G401.6 (cell line): ENCODE data around the gene CCDC33.
"Not testable (repeated sequence)": the region's sequence is repeated elsewhere in the genome, so short reads cannot be mapped to it uniquely, and the experiment has no call there.

ENCODE experiments used
- FAIRE-seq: peaks from 2 replicates; lab custom pipeline; 2012; peaks lifted over from hg19 to GRCh38; lab: Jason Lieb, UNC

The CCDC33 gene

GRCh38 chr15:74336061-74337005 lies 100.2 kb downstream of the CCDC33 start:
- FAIRE-seq = no peak

- FAIRE-seq = no peak
These were observed 101.0 kb downstream of the CCDC33 start for GRCh38 chr15:74337146-74337545.

DNA sequence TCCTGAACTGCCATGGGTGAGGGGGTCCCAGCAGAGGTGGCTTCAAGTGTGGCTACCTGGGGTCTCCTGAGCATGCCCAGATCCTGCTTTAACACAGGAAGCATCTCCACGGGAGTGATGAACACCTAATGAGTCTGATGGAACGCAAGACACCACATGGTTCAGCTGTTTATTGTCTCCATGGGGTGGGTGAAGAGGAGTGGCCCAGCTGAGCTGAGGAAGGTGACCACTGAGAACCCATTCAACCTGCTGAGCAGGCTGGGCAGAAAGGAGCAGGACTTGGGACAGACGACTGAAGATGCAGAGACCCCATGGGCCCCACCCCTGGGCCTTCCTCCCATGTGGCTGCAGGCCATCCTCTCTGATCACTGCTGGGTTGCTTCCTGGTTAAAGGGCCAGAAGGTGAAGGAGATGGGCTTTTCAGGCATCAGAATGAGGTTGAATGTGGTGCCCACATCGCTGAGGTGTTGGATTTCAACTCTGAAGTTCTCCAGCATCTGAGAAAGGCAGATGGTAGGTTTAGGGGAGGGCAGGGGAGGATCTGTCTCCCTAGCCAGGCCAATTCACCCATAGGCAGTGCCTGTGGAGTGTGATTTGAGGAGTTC lies 101.6 kb downstream of the CCDC33 start:
- no peak for FAIRE-seq

- no peak for FAIRE-seq
These were observed 102.5 kb downstream of the CCDC33 start for GRCh38 chr15:74338676-74339075.

DNA sequence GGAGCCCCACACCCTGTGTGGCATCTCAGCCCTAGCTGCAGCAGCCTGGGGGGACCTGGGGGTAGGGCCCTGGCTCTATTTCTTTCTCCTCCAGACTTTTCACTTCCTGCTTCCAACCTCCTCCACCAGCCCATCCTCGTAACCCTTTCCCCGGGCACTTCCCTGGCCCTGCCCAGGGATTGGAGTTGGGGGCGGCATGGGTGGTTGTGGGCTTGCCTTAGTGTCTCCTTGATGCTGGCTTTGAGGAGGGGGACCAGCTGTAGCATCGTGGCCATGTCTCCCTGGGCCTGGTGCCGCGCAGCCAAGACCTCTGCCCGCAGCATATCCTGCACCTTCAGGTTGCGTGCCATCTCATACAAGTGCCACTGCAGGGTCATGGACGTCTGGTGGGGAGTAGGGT lies 103.2 kb downstream of the CCDC33 start:
- FAIRE-seq = no peak

GRCh38 chr15:74340150-74340549 lies 104.0 kb downstream of the CCDC33 start:
- no peak for FAIRE-seq

DNA sequence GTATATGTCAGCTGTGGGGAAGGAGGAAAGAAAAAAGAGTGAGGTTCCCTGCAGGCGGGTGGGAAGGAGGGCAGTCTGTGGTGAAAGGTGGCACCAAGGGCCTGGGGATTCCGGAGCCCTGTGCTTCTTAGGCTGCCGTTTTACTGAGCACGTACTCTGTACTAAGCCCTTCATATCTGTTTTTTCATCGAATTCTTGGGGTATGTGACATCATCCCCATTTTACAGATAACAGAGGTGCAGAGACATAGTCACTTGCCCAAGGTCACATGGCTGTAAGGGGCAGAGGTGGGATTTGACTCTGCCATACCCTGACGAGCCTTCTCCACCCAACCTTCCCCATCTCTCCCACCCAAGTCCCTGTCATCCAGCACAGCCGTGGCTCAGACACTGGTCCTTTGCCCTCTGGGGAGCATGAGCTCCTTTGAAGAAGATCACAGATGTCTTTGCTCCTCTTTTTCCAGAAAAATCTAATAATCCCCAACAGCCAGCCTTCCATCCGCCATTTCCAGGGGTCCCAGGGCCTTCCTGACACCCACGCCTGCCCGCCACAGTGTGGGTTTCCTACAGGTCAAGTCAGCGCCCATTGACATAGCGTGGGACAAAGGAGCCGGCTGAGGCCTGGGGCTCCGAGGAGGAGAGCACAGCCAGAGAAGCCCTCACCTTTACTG lies 107.1 kb downstream of the CCDC33 start:
- no peak for FAIRE-seq

- no peak for FAIRE-seq
These were observed 107.6 kb downstream of the CCDC33 start for GRCh38 chr15:74343797-74344127.

DNA sequence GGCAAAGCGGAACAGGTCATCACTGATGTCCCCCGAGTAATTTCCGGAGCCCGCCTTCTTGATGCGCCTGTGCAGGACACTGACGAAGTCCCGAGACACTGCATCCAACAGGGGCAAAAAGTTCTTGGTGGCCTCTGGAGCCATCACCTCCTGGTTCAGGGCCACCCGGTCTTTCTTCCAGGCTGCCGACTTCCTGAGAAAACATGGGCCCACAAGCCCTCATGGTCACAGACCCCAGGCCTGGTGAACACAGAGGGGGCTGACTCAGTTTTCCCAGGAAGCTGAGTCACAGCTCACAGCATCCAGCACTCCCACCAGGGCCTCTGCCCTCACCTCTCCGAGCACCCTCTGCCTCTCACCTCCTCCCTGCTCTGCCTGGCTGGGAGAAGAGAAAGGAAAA lies 108.9 kb downstream of the CCDC33 start:
- FAIRE-seq = no peak

DNA sequence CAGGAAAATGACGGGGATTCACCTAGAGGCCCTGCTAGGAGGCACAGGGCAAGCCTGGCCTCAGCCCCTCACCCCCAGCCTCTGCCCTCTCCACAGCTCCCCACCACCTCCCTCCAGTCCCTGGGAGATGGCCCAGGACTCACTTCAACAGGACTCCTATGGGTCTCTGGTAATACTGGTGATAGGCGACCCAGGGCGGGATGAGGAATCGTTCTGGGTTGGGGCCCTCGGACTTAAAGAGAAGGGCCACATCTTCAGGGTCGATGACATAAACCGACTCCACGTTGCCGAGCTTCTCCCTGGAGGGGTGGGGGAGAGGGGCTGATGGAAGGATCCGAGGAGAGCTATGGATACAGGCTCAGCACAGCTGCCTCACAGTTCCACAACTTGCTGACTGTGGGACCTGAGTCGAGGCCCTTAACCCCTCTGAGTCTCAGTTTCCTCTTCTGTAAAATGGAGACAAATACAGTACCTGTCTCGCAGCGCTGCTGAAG lies 111.7 kb downstream of the CCDC33 start:
- FAIRE-seq = no peak

DNA sequence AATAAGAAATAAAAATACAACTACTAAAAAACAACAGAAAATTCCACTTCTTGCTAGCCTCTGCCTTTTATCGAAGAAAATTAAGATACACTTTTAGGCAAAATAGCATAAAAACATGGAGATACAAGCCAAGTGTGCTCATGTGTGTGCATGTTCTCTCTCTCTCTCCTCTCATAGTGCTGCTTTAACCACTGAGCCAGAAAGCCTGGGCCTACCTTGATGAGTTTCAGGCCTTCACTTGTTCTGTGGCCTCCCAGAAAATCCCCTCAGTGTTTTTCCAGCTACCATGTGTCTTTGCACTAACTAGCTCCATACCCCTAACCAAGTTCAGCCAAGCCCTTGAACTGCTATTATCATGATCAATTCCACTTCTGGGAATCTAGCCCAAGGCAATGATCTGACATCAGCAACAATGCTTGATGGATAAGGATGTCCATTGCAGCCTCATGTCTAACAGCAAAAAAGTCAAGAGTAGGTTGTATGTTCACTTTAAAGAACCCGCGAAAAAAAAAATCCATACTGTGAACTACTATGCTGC lies 113.2 kb downstream of the CCDC33 start:
- FAIRE-seq = no peak

GRCh38 chr15:74350295-74351275 lies 114.5 kb downstream of the CCDC33 start:
- no peak for FAIRE-seq

GRCh38 chr15:74351670-74352069 lies 115.5 kb downstream of the CCDC33 start:
- no peak for FAIRE-seq

GRCh38 chr15:74352393-74352910 lies 116.3 kb downstream of the CCDC33 start:
- no peak for FAIRE-seq

- not testable (repeated sequence) for FAIRE-seq
These were observed 117.9 kb downstream of the CCDC33 start for GRCh38 chr15:74353992-74354391.

- not testable (repeated sequence) for FAIRE-seq
These were observed 119.9 kb downstream of the CCDC33 start for GRCh38 chr15:74356050-74356449.

- not testable (repeated sequence) for FAIRE-seq
These were observed 121.4 kb downstream of the CCDC33 start for GRCh38 chr15:74357514-74357913.

DNA sequence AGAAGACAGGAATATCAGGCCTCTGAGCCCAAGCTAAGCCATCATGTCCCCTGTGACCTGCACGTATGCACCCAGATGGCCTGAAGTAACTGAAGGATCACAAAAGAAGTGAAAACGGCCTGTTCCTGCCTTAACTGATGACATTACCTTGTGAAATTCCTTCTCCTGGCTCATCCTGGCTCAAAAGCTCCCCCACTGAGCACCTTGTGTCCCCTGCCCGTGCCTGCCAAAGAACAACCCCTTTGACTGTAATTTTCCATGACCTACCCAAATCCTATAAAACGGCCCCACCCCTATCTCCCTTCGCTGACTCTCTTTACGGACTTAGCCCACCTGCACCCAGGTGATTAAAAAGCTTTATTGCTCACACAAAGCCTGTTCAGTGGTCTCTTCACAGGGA lies 123.2 kb downstream of the CCDC33 start:
- not testable (repeated sequence) for FAIRE-seq

DNA sequence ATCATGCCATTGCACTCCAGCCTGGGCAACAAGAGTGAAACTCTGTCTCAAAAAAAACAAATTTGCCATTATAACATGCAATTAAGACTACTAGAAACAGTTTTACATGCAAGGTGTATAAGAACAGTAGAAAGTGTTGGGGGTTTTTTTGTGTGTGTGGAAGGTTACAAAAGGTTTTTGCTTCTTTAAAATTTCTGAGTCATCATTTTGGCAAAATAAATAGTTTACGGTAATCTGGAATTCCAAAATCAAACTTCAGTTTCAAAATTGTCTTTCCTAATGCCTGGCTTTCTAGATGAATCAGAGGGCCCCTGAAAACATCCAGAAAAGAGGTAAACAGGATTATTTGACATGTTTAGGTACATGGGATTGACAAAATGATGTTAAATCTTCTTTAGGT lies 124.7 kb downstream of the CCDC33 start:
- FAIRE-seq = not testable (repeated sequence)

DNA sequence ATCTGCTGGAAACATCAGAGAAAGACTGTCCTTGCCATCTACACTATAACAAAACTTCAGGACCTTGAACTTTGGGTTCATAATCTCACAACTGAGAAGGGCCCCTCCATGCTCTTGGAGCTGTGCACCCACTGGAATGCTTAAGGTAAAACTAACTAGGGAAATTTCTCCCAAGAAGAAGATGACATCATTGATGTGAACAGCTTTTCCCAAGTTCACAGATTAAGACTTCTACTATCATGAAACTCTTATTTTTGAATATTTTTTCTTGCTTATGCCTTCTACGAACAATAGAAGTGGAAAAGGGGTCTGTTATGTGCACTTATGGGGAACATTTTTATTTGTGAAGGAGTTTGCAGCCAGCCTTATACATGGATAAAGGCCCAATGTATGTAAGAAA lies 126.4 kb downstream of the CCDC33 start:
- FAIRE-seq = no peak

DNA sequence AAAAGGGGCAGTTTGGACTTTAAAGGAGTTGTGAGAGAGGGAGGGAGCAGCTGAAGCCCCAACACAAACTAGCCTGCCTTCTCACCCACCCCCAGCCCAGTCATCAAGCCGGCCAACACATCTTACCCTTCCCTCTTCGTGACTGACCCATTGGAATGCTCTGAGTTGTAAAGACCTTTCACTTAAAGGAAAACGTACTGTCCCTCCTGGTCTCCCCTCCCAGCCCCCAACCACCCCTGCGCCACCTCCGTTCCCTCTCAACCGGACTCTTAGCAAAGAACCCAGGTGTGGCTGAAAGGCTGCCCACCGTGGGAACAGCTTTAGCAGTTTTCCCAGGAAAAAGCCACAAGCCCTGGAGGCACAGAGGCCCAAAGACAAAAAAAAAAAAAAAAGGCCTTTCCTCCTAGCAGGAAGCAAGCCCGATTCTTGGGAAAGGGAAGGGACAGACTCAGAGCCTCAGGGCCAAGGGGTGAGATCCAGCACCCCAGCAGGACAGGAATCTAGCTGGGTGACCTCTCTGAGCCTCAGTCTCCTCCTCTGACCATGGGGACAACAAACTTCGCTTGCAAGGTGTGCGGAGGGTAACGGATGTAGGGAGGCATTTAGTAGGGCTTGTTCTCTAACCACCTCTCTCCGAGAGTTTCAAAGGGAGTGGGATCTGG lies 128.9 kb downstream of the CCDC33 start:
- FAIRE-seq = no peak
